Rectal smooth muscle tissue (tissue), 1 donor: ENCODE measurements around the gene PTPRCAP.
A peak's percentile ranks its signal among the peaks of the same experiment; 100 is the strongest.
"Not testable (repeated sequence)": the region's sequence is repeated elsewhere in the genome, so short reads cannot be mapped to it uniquely, and the experiment has no call there.

ENCODE experiments used
- H3K27ac ChIP-seq: one replicate; pipeline ENCODE4 v1.7.0; 2013; ENCODE audit warnings: low read depth, low read length, inconsistent platforms
- H3K27me3 ChIP-seq: one replicate; pipeline ENCODE4 v1.7.0; 2013; ENCODE audit warnings: low read length; ENCODE audit not compliant: control insufficient read depth, insufficient read depth
- H3K36me3 ChIP-seq: one replicate; pipeline ENCODE4 v1.7.0; 2013; ENCODE audit warnings: low read length; ENCODE audit not compliant: control insufficient read depth, insufficient read depth
- H3K4me1 ChIP-seq: one replicate; pipeline ENCODE4 v1.7.0; 2013; ENCODE audit warnings: low read length; ENCODE audit not compliant: control insufficient read depth, insufficient read depth
- H3K4me3 ChIP-seq: one replicate; pipeline ENCODE4 v1.7.0; 2013; ENCODE audit warnings: low read length
- H3K9ac ChIP-seq: one replicate; pipeline ENCODE4 v1.7.0; 2013; ENCODE audit warnings: low read length

PTPRCAP gene

GRCh38 chr11:67405196-67405567 is 32.3 kb downstream of the PTPRCAP start:
- Histone ChIP-seq H3K4me3 (peak overlapping the region; percentile 57), H3K27ac (no peak overlapping the region), H3K27me3 (peaks cover 4% of the 10 kb centered on the region), H3K9ac (no peak overlapping the region), H3K36me3 (no peaks in the 10 kb centered on the region), H3K4me1 (peaks cover 4% of the 10 kb centered on the region)

DNA sequence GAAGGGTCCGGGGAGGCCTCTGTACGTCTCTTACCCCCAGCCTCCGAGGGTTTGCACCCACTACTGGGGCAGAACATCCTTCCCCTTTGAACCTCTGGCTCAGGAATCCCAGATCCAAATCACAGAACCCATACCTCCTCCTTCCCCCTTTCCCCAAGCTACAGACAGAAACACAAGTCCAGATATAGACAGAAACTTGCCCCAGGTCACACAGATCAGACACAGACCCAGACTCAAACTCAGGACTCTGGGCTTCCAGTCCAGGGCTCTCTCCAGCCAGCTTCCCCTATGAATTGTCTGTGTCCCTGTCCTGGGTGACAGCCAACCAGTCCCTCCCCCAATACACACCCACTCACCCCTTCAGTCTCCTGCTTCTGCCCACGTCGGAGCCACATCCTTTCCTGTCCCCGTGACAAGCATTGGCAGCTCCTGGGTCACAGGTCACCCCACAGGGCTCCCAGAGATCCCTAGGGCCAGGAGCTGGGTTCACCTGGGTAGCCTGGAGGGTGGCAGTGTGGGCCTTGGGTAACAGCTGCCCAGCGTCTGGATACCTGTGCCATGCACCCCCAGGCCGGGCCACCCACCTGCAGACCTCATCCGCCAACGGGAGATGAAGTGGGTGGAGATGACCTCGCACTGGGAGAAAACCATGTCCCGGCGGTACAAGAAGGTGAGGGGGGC is 32.8 kb downstream of the PTPRCAP start:
- Histone ChIP-seq H3K4me3 (peak overlapping the region; percentile 57), H3K4me1 (peaks cover 8% of the 10 kb centered on the region), H3K27me3 (peaks cover 4% of the 10 kb centered on the region), H3K9ac (no peak overlapping the region), H3K36me3 (no peaks in the 10 kb centered on the region), H3K27ac (no peak overlapping the region)

- H3K36me3 ChIP-seq, result peaks cover 14% of the 10 kb centered on the region
- not testable (repeated sequence) for H3K27ac ChIP-seq, H3K9ac ChIP-seq, H3K27me3 ChIP-seq, H3K4me3 ChIP-seq
- peaks cover 13% of the 10 kb centered on the region for H3K4me1 ChIP-seq
These were observed 34.4 kb downstream of the PTPRCAP start for GRCh38 chr11:67403085-67403484.

DNA sequence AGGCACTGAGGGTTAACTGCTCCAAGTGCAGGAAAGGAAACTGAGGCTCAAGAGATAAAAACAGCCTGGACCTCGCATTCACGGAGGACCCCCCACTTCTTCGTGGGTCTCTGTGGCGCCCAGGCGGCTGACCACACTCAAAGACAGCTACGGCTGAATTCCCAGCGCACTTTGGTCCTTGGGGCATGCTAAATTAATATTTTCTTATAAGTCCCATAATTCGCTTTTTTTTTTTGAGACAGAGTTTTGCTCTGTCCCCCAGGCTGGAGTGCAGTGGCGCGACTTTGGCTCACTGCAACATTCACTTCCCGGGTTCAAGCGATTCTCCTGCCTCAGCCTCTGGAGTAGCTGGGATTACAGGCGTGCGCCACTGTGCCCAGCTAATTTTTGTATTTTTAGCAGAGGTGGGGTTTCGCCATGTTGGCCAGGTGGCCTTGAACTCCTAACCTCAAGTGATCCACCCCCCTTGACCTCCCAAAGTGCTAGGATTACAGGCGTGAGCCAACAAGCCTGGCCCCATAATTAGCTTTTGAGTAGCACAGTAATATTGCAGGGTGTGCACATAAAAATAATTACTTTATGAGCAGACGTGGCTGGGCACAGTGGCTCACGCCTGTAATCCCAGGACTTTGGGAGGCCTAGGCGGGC is 35.2 kb downstream of the PTPRCAP start:
- H3K9ac ChIP-seq, result peak overlapping the region; percentile 82
- H3K36me3 ChIP-seq, result peaks cover 20% of the 10 kb centered on the region
- peak overlapping the region; percentile 90 for H3K27ac ChIP-seq
- H3K4me1 ChIP-seq, result peaks cover 13% of the 10 kb centered on the region
- H3K4me3 ChIP-seq, result peak overlapping the region; percentile 76
- H3K27me3 ChIP-seq, result not testable (repeated sequence)

DNA sequence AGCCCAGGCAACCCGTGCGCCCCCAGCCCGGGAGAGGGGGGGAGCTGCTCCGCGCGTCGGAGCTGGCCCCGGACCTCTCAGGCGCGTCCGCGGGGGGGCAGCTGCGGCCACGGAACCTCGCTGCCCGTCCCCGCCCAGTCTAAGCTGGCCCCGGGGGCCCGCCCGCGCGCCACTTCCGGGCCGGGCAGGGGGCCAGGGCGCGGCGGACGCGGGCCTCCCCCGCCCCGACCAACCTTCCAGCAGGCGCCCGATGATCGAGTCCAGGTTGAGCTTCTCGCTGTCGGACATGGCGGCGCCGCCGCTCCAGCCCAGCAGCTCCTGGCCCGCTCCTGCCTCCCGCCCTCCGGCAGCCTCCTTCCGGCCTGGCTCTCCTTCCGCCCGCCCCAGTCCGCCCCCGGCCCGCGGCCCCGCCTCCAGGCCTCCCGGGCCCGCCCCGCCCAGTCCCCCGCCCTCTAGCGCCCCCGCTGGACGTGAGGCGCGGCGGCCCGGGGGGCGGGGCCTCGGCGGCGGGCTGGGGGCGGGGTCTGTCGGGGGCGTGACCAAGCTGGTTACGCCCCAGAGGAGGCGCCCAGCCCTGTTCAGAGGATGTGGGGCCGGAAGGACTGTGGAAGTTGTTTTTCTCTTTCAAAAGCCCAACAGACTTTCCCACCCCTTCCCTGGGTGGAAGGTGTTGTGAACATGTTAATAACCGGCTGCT is 35.8 kb downstream of the PTPRCAP start, which contains the start of gene PPP1CA:
PPP1CA (minus strand) TSS at position 364 of the 697 bp plus-strand sequence; CDS start at position 288, 76 bp downstream.
- H3K4me1 ChIP-seq, result peaks cover 13% of the 10 kb centered on the region
- peak within 1 kb of the TSS; percentile 82 for H3K9ac ChIP-seq
- peak within 1 kb of the TSS; percentile 87 for H3K4me3 ChIP-seq
- H3K27me3 ChIP-seq, result no peaks in the 10 kb centered on the region
- H3K27ac ChIP-seq, result peak within 1 kb of the TSS; percentile 91
- H3K36me3 ChIP-seq, result peaks cover 20% of the 10 kb centered on the region

DNA sequence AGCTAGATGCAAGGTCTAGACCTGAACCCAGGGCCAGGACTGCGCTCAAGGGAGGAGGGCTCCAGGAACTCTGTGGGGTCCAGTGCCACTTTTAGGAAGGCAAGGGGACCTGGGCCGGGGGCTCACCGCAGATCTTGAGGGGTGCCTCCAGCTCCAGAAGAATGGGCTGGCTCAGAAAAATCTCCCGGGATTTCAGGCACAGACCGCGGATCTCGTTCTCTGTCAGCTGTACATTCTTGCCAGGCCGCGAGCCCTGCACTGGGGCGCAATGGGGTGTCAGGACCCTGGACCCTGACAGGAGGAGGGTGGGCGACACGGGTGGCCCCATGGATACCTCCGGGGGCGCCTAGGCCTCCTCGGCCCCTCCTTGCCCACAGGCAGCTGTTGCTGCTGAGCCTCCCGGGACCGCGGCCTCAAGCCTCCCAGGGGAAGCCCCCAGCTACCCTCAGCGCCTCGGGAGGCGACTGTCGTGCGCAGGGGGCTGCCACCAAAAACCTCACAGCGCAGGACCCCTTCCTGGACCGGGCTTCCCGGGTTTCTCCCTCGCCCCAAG is 36.5 kb downstream of the PTPRCAP start:
- Histone ChIP-seq H3K27ac (peak overlapping the region; percentile 91), H3K36me3 (peaks cover 20% of the 10 kb centered on the region), H3K9ac (peak overlapping the region; percentile 81), H3K4me3 (peak overlapping the region; percentile 87), H3K4me1 (peaks cover 13% of the 10 kb centered on the region), H3K27me3 (no peaks in the 10 kb centered on the region)

DNA sequence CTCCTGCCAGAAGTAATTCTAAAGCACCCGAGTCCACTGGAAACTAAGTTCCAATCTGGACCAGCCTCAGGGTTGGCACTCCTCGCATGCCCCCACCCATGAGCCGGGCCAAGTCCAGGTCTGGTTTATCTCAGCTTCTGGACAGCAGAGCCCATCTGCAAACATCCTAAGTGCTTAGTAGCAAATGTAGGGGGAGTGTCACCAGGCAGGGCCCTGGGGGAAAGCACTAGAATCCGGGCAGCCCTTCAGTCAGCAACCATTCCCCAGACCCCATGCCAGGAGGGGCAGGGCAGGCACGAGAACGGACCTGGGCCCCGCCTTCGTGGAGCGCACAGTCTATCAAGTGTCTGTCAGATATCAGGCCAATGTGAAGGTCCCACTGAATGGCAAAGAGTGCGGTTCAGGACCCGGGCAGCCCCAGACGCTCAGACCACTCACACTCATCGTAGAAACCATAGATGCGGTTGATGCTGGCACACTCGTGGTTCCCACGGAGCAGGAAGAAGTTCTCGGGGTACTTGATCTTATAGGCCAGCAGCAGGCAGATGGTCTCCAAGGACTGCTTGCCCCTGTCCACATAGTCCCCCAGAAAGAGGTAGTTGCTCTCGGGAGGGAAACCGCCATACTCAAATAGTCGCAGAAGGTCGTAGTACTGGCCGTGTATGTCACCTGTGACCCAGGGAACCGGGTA is 37.1 kb downstream of the PTPRCAP start:
- no peaks in the 10 kb centered on the region for H3K27me3 ChIP-seq
- H3K9ac ChIP-seq, result peak overlapping the region; percentile 81
- H3K36me3 ChIP-seq, result peaks cover 20% of the 10 kb centered on the region
- H3K27ac ChIP-seq, result peak overlapping the region; percentile 91
- H3K4me3 ChIP-seq, result peak overlapping the region; percentile 87
- H3K4me1 ChIP-seq, result peaks cover 13% of the 10 kb centered on the region

DNA sequence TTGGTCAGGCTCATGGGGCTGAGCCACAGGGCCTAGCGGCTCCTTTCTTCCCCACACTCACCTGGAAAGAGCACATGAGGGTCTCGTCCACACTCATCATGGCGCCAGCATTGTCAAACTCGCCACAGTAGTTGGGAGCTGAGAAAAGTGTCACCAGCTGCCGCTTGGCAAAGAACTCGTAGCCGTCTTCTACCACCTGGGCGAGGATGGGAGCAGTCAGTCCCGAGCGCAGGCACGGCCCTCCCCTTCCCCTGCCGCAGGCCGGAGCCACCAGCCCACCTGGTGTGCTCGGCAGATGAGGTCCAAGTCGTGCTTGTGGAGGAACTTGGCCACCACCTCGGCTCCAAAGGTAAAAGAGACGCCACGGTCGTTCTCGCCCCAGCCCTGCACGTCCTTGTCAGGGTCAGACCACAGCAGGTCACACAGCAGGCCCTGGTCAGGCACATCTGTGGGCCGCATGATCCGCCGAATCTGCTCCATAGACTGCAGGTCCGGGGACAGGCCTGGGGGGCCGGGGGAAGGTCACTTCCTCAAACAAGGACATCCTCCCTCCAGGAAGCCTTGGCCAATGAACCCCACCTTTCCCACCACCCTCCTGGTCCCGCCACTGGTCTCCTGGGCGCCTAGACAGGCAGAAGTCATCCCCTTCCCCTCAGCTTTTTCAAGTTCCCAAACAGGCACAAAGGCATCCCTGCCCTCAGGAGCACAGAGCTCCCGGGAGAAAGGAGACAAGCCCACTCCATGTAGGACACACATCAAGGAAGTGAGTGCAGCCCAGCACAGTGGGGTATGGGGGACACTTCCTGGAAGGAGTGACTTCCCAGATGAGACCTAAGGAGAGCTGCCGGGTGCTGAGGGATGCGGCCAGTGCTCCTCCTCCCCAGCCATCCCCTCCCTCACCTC is 38.6 kb downstream of the PTPRCAP start:
- no peaks in the 10 kb centered on the region for H3K27me3 ChIP-seq
- no peak overlapping the region for H3K27ac ChIP-seq
- no peak overlapping the region for H3K4me3 ChIP-seq
- H3K4me1 ChIP-seq, result peaks cover 13% of the 10 kb centered on the region
- no peak overlapping the region for H3K9ac ChIP-seq
- H3K36me3 ChIP-seq, result peaks cover 20% of the 10 kb centered on the region

DNA sequence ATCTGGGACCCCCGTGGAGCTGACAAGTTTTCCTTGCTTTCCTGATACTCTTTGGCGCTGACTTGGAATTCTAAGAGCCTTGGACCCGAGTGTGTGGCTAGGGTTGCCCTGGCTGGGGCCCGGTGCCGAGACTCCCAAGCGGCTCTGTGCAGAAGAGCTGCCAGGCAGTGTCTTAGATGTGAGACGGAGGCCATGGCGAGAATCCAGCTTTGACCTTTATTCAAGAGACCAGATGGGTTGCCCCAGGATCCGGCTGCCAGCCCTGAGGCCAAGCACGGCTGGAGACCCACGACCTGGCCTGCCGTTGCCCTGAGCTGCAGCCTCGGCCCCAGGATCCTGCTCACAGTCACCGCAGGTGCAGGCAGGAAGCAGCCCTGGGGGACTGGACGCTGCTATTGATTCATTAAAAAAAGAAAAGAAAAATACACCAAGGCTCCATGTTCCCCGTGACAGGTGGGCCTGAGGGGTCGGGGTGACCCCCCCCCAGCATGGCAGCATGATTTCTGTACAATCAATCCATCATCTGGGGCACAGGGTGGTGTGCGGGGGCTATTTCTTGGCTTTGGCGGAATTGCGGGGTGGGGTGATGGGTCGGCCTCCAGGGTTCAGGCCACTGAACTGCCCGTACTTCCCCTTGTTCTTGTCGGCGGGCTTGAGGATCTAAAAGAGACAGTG is 39.4 kb downstream of the PTPRCAP start:
- Histone ChIP-seq H3K27ac (no peak overlapping the region), H3K36me3 (peaks cover 20% of the 10 kb centered on the region), H3K9ac (no peak overlapping the region), H3K4me1 (peaks cover 13% of the 10 kb centered on the region), H3K4me3 (no peak overlapping the region), H3K27me3 (no peaks in the 10 kb centered on the region)

DNA sequence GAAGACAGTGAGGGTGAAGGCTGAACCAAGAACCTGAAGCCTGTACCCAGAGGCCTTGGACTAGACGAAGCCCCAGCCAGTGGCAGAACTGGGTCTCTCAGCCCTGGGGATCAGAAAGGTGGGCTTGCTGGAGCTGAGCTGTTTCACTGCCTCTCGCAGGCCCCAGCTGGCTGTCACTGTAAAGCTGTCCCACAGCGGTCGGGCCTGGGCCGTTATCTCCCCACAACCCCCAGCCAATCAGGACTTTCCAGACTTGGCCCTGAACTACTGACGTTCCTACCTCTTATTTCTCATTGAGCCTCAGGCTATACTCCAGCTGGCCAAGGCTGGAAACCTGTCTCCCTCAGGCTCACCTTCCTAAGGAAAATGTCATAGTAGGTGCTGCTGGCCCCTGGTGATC is 39.9 kb downstream of the PTPRCAP start:
- Histone ChIP-seq H3K27ac (no peak overlapping the region), H3K27me3 (no peaks in the 10 kb centered on the region), H3K9ac (no peak overlapping the region), H3K36me3 (peaks cover 20% of the 10 kb centered on the region), H3K4me3 (no peak overlapping the region), H3K4me1 (peaks cover 15% of the 10 kb centered on the region)
